Tongue (tissue), 2 donors: ENCODE results near the gene EXD2. TPM values are rescaled to one million over a fixed set of nuclear protein-coding genes. Genes with fewer than 3 reads are reported as not detected.
"Not testable (repeated sequence)": the region's sequence is repeated elsewhere in the genome, so short reads cannot be mapped to it uniquely, and the experiment has no call there.

ENCODE experiments used
- DNase-seq: peaks from one replicate; pipeline ENCODE4 v3.0.0-alpha.2; 2015
- total RNA-seq: library from RNA; depleted of rRNA; stranded (reverse); fragments of >200 nt; gene quantifications from one replicate; pipeline ENCODE4 v1.2.3, GENCODE V29; 2014

Gene EXD2
- 18.5 TPM for total RNA-seq

GRCh38 chr14:69191340-69192111, at the start of gene EXD2:
Gene EXD2 (plus strand): TSS chr14:69191498. CDS start chr14:69209471, 17,973 bp downstream.
- DNase-seq: peak; percentile 97

GRCh38 chr14:69141550-69141949, 49.7 kb upstream of the EXD2 start:
- no peak for DNase-seq

DNA sequence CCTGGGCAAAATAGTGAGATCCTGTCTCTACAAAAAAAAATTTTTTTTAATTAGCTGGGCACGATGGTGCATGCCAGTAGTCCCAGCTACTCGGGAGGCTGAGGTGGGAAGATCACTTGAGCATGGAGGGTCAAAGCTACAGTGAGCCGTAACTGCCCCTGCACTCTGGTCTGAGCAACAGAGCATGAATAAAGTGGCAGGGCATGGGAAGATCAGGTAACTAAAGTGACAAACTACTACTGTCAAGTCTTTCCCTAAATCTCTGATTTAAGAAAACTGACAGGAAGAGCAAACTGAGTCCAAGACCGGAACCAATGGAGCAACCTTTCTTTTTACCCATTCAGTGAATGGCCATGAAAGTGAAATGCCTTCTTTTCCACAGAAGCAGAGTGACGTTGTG, 49.2 kb upstream of the EXD2 start:
- DNase-seq: no peak

GRCh38 chr14:69149461-69150244, 41.6 kb upstream of the EXD2 start:
- no peak for DNase-seq

DNA sequence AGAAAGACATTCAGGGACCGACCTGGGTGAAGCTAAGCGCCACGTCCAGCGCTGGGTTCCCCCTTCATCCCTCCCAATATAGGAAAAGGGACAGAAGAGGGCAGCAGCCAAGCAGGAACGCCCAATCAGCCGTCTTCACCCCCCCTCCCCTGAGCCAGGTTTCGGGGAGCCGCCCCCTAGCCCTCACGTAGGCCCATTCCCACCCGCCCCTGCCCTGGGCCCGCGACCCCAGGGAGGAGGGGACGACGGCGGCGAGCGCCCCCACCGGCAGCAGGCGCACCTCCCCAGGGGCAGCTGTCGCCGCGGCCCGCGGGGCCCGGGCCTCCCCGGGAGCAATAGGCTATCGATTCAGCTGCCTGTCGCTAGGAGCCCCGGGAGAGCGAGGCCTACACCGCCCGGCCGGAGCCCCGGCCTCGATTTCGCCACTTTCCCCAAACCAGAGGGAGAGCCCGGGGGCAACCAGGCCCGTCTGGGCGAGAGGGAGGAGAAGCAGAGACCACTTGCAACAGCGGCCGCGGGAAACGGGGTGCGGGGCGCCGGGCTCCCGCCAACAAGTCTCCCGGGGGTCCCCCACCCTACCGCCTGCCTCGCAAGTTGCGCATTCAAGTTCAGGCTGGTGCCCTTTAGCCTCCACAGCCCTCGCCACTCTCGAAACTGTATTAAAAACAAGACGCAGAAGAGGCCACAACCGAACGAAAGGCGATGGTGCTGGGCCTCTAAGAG, 39.7 kb upstream of the EXD2 start:
- DNase-seq: peak; percentile 82

DNA sequence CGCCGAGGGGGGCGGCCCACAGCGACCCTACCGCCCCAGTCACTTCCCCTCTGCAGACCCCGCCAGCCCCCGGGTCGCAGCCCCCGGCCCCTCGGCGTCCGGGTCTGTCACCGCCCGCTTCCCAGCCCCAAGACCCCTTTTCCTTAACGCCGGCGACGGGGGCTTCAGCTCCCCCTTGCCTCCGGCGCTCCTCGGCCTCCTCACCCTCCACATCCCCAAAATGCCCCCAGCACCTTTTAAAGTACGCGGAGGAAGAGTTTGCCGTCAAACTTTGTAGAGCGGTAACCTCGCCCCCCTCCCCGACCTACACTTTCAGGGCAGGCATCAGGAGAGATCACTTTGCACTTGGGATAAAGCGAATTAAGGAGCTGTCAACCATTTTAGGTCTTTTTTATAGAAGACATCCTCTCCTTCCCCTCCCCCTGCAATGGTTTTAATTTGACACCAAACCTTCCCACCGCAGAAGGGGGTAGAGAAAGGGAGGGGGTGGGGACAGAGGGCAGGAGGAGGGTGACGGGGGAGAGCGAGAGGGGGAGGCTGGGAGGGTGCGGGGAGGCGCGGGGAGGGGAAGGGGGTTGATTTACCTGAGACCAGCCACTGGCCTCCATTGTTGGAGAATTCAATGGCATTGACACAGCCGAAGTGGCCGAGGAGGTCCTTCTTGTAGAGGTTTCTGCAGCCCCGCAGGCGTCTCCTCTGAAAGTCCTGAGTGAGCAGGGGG, 39.0 kb upstream of the EXD2 start:
- peak; percentile 67 for DNase-seq

DNA sequence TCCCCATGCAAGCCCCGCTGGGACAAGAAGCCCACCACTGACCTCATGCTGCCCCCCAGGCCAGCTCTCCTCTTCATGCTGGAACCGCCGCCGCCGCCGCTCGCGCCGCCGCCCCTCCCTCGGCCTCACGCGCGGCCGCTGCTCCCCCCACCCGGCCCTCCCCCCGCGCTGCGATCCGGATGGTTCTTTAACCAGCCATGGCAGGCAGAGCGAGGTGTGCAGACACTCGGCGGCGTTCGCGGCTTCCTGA, 38.5 kb upstream of the EXD2 start, which contains the start of gene DCAF5:
DCAF5 (minus strand) TSS at position 218 of the 250 bp plus-strand sequence; CDS start at position 77, 141 bp downstream.
- DNase-seq: no peak

DNA sequence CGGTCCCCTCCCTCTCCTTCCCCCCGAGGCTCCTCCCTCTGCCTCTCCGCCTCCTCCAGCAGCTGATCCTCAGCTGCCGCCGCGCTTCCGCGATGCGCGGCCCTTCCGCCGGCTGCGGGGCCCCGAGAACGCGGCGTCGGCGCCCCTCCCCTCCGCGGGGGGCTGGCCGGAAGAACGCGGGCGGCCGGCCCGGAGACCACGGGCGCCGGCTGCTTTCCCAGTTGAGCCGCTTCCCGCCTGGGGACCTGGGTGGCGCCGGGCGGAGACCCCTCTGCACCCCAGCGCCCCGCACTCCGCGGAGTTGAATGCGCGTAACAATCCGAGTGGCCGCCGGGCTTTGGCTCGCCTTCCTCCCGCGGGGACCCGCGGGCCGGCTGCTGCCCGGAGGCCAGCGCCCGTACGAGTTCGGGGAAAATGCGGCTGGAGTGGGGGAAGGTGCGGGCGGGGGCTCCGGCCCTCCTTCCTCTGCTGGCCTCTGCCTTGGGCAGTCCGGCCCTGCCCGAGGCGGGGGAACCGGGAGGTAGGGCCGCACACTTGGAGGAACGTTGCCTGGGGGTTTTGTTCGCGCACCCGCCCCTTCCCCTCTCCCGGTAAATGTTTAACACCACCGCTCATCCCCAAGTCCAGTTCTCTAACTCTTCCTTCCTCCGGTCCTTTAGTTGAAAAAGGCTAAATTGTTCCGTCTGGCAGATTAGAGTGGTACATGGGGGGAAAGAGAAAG, 38.0 kb upstream of the EXD2 start:
- DNase-seq: peak; percentile 96

DNA sequence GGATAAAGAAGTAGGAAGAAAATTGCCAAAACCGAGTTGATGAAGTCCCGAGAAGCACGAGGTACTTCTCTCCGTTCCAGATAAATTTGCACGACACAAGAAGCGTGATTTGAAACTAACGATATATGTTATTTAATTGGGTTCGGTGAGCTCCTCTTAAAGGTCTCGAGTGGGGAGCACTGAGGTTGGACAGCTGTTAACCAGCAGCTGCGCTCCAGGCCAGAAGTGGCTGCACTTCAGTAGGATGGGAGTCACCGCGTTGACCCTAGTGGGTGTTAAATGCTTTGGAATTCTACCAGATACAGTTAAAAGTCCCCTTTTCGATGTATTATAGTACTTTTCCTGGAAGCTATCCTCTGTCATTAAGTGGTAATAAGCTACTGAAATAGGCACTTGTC, 37.4 kb upstream of the EXD2 start:
- no peak for DNase-seq

- DNase-seq: peak; percentile 15
Measured at GRCh38 chr14:69154779-69155178, 36.5 kb upstream of the EXD2 start.

DNA sequence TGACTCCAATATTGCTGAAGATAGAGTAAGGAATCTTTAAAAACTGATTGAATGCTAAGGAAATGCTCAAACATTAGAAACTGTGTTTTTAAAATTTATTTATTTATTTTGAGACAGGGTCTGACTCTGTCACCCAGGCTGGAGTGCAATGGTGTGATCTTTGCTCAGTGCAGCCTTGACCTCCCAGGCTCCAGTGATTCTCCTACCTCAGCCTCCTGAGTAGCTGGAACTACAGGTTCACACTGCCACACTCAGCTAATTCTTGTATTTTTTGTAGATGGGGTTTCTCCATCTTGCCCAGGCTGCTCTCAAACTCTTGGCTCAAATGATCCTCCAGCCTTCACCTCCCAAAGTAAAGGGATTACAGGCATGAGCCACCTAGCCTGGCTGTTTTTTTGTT, 35.1 kb upstream of the EXD2 start:
- DNase-seq: no peak

- no peak for DNase-seq
Measured at GRCh38 chr14:69161590-69161989, 29.7 kb upstream of the EXD2 start.

DNA sequence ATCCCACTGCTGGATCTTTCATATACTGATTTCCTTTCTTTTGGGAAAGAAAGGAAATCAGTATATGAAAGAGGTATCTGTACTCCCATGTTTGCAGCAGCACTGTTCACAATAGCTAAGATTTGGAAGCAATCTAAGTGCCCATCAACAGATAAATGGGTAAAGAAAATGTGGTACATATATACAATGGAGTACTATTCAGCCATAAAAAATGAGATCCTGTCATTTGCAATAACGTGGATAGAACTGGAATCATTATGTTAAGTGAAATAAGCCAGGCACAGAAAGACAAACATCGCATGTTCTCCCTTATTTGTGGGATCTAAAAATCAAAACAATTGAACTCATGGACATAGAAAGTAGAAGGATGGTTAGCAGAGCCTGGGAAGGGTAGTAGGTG, 25.5 kb upstream of the EXD2 start:
- DNase-seq: not testable (repeated sequence)

GRCh38 chr14:69170839-69171238, 20.5 kb upstream of the EXD2 start:
- no peak for DNase-seq

DNA sequence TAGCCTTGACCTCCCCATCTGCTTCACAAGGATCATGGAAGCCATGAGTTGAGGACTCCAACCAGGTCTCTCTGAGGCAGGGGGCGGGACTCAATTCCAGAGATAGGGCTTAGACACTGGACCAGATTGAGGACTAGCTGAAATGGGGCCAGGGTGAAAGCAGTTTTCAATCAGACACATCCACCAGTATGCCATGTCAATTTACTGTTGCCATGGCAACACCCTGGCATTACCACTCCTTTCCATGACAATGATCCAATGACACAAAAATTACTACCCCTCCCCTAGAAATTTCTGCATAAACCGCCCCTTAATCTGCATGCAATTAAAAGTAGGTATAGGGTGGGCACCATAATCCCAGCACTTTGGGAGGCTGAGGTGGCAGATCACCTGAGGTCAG, 19.7 kb upstream of the EXD2 start:
- no peak for DNase-seq

DNA sequence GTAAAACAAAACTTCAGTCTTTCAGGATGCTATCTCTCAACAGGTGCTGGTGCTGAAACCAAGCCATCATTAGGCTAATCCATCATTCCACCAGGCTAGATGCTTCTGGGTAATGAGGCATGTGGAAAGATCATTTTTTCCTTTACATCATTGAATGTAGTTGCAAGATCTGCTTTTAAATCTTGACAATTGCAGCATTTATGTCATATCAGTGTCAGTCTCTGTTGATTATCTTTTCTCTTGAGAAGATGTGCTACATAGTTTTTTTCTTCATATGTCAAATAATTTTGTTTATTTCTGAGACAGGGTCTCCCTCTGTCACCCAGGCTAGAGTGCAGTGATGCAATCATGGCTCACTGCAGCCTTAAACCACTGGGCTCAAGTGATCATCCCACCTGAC, 16.2 kb upstream of the EXD2 start:
- no peak for DNase-seq

DNA sequence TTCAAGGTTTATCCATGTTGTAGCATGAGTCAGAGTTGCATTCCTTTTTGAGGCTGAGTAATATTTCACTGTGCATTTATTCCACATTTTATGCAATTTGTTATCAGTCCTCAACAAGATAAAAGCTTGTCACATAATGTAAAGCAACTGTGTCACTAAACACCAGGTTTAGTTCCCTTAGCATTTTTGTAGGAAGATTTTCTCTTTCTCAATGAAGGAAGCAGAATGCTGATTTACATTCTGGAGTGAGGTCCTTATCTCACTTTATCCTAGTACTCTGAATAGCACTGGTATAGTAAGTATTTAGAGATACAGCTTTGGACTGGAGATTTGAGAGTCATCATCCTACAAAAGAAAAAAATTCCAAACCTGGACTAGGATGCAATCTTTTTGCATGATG, 9.8 kb upstream of the EXD2 start:
- no peak for DNase-seq

DNA sequence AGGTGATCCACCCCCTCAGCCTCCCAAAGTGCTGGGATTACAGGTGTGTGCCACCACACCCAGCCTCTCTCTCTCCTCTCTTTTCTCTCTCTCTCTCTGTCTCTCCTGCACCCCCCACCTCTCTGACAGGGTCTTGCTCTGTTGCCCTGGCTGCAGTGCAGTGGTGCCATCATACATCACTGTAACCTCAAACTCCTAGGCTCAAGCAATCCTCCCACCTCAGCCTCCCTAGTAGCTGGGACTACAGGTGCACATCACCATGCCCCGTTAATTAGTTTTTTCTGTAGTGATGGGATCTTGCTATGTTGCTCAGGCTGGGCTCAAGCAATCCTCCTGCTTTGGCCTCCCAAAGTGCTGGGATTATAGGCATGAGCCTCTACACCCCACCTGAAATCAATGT, 8.7 kb upstream of the EXD2 start:
- DNase-seq: not testable (repeated sequence)

DNA sequence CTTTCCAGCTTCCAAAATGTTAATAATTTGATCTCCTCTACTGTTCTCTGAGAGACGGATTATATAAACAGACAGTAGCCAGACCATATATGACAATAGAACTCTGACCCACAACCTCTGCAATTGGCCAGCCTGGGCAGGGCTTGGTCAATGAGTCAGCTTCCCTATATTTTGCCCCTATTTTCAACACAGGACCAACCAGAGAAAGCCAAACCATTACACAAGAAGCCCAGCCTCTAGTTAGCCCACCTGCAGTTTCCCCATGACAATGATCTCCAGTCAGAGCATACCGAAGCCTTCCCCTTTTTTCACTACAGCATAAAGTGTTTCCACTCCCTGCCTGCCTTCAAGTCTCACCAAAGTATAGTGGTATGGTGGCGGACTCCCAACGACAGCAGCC, 7.6 kb upstream of the EXD2 start:
- no peak for DNase-seq

DNA sequence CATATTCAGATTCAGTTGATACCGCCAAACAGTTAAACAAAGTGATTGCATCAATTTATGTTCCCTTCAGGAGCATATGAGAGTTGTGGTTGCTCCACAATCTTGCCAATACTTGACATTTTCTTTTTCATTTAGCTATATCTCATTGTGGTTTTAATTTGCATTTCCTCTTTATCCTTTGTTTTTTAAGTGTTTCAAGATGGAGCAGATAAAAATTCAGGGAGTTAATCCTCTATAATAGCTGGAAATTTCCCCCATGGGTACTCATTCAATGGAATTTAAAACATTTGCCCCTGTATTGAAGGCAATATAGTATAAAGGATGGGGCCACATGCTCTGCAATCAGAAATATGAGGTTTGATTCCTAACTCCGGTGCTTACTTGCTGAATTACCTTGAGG, 1.1 kb upstream of the EXD2 start:
- DNase-seq: no peak

DNA sequence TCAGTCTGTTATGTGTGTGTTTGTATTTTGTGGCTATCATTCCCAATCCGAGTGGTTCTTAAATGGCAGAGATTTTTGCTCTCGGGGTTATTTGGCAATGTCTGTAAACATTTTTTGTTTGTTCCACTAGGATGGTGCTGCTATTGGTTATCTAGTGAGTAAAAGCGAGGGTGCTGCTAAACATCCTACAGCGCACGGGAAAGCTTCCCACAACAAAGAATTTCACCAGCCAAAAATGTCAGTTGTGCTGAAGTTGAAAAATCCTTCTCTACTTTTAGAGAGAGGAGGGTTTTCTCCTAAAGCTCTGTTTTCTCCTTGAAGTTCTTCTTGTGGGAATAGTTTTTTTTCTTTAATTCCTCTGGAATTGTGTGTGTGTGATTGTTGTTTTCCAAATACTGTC, 2.4 kb downstream of the EXD2 start:
- DNase-seq: no peak

DNA sequence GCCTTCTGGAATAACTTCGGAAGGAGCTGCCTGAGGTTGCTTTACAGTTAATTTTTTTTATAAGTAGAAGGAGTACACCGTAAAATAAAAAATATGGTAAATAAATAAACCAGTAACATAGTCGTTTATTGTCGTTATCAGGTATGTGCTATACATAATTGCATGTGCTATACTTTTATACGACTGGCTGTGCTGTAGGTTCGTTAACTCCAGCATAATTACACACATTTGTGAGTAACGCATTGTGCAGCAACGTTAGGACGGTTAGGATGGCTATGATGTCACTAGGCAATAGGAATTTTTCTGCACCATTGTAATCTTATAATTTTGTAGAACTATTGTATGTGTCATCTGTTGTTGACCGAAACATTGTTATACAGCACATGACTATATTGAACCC, 8.5 kb downstream of the EXD2 start:
- no peak for DNase-seq
